C1 segment of cervical spinal cord (tissue), 14 donors: Measurements from ENCODE around the gene ASCC1.
"Not testable (repeated sequence)": the region's sequence is repeated elsewhere in the genome, so short reads cannot be mapped to it uniquely, and the experiment has no call there.

ENCODE experiments used
- DNase-seq, 14 donors: peaks; one replicate each; lab custom pipeline; 2025; lab: John Stamatoyannopoulos, UW

The ASCC1 gene

DNA sequence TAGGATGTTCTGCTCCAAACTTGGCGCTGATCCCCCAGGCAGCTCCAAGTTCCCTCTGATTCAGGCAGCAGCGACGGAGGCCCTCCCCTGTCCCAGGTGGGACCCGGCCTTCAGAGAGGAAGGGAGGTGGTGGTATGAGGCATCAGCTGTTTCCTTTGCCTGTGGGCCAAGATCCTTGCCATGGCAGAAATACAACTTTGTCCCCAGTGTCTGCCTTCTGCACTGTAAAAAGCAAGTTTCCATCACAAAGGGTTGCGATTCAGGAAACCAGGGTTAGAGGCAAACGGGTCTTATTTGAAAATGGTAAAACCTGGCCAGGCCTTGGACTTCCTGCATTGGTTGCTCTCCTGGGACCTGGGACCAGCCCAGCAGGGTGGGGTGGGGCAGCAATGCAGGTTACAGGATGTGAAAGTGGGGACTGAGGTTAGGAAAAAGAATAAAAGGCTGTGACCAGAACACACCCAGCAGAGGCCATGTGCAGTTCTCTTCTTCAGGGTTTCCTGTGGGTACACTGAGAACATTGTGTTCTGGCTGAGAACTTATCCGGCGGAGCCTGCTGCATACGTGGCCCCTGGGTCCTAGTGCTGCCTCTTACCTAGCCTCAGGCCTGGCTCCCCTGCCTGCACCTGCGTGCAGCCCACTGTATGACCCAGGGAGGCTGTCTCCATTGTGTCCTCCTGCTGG lies 32.5 kb upstream of the ASCC1 start:
- peak in 13 of 14 donors; percentile 52 to 91 (median 74) for DNase-seq

DNA sequence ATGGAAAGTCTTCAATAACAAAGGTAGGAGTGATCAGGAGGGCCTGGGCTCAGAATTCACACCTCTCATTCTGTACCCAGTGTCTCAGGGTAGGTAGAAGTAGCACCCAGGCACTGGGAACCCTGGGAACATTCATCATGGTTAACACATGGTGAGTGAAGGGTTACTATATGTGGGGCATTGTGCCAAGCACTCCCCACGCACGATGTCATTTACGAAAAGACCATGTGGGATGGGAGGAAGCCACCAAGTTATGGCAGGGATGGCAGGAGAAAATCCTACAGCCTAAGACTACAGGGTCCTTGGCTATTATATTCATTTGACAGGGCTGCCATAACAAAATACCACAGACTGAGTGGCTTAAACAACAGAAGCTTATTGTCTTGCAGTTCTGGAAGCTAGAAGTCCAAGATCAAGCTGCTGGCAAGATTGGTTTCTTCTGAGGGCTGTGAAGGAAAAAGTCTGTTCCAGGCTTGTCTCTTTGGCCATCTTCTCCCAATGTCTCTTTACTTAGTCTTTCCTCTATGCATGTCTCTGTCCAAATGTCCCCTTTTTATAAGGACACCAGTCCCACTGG lies 30.0 kb upstream of the ASCC1 start:
- DNase-seq = no peak

DNA sequence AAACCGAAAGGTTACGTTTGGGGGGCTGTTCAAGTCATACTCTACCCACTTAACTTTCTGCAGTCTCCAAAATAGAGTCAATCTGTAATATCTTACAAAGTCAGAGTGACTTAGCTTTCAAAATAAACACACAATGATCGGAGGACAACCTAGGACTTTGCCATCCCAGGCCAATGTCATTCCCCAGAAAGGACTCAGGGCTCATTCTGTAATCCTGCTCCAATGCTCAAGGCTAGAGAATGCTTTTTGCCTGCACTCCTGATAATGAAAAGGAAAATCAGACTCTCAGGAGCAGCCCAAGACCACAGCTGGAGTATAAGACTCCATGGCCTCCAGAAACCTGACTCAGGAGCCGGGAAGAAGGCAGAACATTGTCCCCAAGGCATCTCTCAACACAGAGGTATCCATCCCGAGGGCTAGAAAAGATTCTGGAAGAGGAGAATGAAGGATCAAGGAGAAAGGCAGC lies 28.5 kb upstream of the ASCC1 start:
- no peak for DNase-seq

DNA sequence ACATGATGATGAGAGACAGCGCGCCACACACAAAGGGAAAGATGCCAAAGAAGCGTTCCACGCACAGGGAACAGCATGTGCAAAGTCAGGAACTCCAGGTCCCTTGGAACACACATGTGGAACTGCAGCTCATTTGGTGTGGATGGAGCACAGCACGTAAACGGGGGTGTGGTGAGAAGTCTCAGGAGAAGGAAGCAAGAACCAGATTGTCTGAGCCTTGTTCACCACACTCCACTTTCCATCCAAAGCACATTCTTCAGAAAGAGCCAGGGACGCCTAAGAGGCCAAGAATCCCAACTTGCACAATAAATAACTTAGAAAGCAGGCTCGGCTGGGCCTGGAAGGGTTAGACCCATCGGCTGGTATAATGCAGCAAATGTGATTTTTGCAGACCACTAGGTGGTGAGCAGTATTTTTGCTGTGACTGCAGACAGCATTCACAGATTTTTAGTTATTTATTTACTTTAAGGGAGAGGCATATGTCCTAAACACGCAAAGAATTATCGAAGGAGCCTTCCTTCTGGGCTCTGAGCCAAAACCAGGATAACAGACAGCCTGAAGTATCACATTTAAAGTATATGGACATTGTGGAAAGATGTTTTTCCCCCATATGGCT lies 27.9 kb upstream of the ASCC1 start:
- DNase-seq = peak in 1 of 14 donors; percentile 28

GRCh38 chr10:72242675-72243074 lies 26.6 kb upstream of the ASCC1 start:
- DNase-seq = peak in 6 of 14 donors; percentile 31 to 69 (median 36)

GRCh38 chr10:72241691-72242252 lies 25.7 kb upstream of the ASCC1 start:
- DNase-seq = no peak

DNA sequence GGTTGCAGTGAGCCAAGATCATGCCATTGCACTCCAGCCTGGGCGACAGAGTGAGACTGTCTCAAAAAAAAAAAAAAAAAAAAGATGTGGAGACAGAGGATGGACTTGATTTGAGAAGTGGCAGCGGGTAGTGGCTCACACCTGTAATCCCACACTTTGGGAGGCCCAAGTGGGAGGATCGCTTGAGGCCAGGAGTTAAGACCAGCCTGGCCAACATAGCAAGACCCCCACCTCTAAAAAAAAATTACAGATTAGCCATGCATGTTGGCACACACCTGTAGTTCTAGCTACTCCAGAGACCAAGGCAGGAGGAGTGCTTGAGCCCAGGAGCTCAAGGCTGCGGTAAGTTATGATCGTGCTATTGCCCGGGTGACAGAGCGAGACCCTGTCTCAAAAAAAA lies 24.3 kb upstream of the ASCC1 start:
- no peak for DNase-seq

GRCh38 chr10:72239409-72239808 lies 23.3 kb upstream of the ASCC1 start:
- DNase-seq = no peak

DNA sequence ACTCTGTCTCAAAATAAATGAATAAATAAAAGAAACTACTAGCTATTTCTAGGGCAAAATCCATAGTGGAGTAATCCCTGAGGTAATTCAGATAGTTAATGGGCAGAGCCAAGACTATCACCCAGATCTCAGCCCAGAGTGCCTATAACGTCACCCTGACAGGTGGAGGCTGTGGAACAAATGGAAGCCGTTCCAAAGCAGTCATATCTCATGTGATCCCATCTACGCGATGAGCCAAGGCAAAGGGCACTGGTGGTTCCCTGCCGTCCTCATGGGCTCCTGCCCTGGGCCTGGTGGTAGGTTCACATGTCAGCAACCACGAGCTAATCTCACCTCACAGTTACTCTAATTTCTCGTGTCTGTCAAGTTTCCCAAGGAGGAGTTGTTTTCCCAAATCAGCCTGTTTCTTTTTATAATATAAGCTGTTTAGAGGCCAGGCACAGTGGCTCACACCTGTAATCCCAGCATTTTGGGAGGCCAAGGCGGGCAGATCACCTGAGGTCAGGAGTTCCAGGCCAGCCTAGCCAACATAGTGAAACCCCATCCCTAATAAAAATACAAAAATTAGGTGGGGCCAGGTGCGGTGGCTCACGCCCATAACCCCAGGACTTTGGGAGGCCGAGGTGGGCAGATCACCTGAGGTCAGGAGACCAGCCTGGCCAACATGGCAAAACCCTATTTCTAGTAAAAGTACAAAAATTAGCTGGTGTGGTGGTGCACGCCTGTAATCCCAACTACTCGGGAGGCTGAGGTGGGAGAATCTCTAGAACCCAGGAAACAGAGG lies 22.5 kb upstream of the ASCC1 start:
- peak in 1 of 14 donors; percentile 71 for DNase-seq

- no peak for DNase-seq
Measured at GRCh38 chr10:72235544-72236279, 19.6 kb upstream of the ASCC1 start.

DNA sequence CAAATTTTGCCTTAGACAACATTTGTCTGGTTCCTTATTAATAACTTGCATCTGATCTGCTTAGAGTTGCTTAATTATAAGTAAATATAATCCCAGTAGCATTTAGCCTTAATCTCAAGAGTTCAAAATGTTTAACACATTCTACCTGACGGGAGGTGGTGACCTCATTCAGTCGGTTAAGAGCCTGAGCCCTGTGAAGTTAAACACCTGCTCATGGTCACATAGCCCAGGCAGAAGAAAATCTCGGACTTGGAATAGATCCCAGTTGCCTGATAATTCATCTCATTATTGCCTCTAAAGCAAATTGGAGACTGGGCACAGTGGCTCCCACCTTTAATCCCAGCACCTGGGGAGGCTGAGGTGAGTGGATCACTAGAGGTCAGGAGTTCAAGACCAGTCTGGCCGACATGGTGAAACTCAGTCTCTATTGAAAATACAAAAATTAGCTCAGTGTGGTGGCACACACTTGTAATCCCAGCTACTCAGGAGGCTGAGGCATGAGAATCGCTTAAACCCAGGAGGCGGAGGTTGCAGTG lies 18.6 kb upstream of the ASCC1 start:
- no peak for DNase-seq

- DNase-seq = no peak
Measured at GRCh38 chr10:72233621-72234020, 17.5 kb upstream of the ASCC1 start.

DNA sequence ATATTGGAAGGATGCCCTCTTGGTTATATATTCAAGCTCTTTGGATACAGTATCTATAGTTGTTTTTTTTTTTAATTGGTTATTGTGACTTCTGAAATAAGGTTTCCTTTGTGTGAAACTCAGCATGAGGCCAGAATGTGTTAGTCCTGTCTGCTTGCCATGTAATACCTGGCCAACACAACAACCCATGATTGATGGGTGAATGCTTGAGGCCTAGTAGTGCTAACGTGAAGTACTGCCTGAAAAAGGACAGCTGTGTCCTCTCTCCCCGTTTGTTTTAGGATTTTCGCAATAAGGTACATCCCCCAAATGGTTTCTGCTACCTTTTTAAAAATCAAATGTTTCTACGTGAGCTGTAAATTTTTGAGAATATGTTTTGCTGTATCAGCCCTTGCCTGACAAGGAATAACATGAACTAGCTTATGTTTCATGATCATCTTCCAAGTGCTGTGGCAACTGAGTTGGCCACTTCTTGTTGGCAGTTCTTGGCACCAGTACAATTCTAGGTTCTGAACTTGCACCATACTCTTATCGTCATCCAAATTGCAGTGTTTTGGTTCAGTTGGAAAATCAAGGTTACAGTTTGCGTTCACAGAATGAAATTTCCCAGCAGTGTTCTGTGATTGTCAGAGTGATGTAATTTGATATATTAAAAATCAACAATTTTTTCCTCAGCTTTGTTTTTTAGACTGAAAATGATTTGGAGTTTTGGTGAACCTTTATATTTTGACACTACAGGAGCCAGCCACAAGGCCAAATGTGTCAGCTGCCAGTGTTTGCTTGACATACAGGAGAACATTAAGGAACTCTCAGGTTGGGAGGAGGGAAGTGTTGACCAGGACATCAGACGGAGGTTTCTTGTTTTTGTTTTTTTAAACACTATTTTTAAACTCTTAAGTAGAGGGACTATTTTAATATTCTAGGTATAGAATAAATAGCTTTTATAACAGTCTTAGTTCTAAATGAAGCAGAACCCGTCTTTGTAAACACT lies 13.5 kb upstream of the ASCC1 start:
- DNase-seq = peak in 1 of 14 donors; percentile 31

GRCh38 chr10:72228318-72228751 lies 12.3 kb upstream of the ASCC1 start:
- no peak for DNase-seq

DNA sequence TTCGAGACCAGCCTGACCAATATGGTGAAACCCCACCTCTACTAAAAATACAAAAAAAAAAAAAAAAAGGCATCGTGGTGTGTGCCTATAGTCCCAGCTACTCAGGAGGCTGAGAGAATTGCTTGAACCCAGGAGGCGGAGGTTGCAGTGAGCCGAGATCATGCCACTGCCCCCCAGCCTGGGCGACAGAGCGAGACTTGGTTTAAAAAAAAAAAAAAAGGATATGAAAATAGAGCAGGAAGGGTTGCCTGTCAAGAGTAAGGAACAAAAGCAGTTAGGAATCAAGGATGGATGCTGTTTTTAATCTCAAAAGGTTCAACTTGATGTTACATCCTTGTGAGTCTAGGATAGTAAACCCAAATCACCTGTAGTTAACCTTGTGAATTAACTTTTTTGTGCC lies 11.8 kb upstream of the ASCC1 start:
- DNase-seq = no peak

DNA sequence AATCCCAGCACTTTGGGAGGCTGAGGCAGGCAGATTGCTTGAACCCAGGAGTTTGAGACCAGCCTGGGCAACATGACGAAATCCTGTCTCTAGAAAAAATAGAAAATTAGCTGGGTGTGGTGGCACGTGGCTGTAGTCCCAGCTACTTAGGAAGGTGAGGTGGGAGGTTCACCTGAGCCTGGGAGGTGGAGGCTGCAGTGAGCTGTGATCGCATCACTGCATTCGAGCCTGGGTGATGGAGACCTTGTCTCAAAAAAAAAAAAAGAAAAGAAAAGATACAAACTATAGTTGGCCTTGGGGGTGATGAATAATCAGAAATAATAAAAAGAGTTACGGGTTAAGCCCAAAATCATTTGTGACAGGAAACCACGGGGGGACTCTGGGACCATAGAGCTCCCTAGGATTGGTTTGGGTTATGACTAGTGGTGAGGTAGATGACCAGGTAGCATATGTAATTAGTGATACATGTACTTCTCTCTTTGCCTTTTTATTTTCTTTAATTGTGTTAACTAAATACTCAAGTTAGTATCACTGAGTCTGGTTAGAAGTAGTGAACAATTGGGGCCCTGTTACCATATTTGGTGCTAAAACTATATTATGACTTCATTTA lies 10.4 kb upstream of the ASCC1 start:
- no peak for DNase-seq

- DNase-seq = not testable (repeated sequence)
Measured at GRCh38 chr10:72224191-72224590, 8.1 kb upstream of the ASCC1 start.

GRCh38 chr10:72223743-72224101 lies 7.6 kb upstream of the ASCC1 start:
- DNase-seq = no peak

GRCh38 chr10:72221278-72221677 lies 5.2 kb upstream of the ASCC1 start:
- no peak for DNase-seq
